GM23338 (cell line): ENCODE data around the gene HLA-DMA. TPM values are rescaled to one million over a fixed set of nuclear protein-coding genes. Genes with fewer than 3 reads are reported as not detected.

Experiments
- ATAC-seq: fragments of 200-7000 bp; cut with Tn5 transposase; 3 replicates; pipeline ENCODE4 v1.9.1; 2020
- DNase-seq: peaks from one replicate; pipeline ENCODE4 v3.0.0-alpha.2; 2015; ENCODE audit warnings: low spot score
- H2AFZ ChIP-seq: fragments of 200-600 bp; sonication (generic); 2 replicates; pipeline ENCODE4 v1.8.0; 2016; ENCODE audit warnings: antibody characterized with exemption, mild to moderate bottlenecking, moderate library complexity
- H3F3A ChIP-seq: fragments of 200-600 bp; sonication (generic); replicated peaks from 2 replicates; pipeline ENCODE4 v1.8.0; 2017; ENCODE audit warnings: antibody characterized with exemption, mixed run types, low read depth
- H3K27ac ChIP-seq: fragments of 200-600 bp; sonication (generic); 2 replicates; pipeline ENCODE4 v1.6.1; 2016; ENCODE audit warnings: low read depth
- H3K27me3 ChIP-seq: fragments of 200-600 bp; sonication (generic); 2 replicates; pipeline ENCODE4 v1.8.0; 2016; ENCODE audit warnings: mild to moderate bottlenecking, mixed run types, moderate library complexity; ENCODE audit not compliant: insufficient read depth
- H3K36me3 ChIP-seq: fragments of 200-600 bp; sonication (generic); 2 replicates; pipeline ENCODE4 v1.8.0; 2016; ENCODE audit warnings: mild to moderate bottlenecking; ENCODE audit not compliant: insufficient read depth
- H3K4me1 ChIP-seq: fragments of 200-600 bp; sonication (generic); 2 replicates; pipeline ENCODE4 v1.8.0; 2016; ENCODE audit warnings: mild to moderate bottlenecking, moderate library complexity; ENCODE audit not compliant: insufficient read depth
- H3K4me2 ChIP-seq: fragments of 200-600 bp; sonication (generic); 2 replicates; pipeline ENCODE4 v1.7.1; 2017; ENCODE audit warnings: mixed run types
- H3K4me3 ChIP-seq: fragments of 200-600 bp; sonication (generic); 2 replicates; pipeline ENCODE4 v1.6.1; 2016; ENCODE audit warnings: mixed run types
- H3K79me2 ChIP-seq: fragments of 200-600 bp; sonication (generic); replicated peaks from 2 replicates; pipeline ENCODE4 v1.8.0; 2017; ENCODE audit warnings: mild to moderate bottlenecking; ENCODE audit not compliant: insufficient read depth
- H3K9me2 ChIP-seq: fragments of 200-600 bp; sonication (generic); 2 replicates; pipeline ENCODE4 v1.8.0; 2017; ENCODE audit not compliant: insufficient read depth
- H4K20me1 ChIP-seq: fragments of 200-600 bp; sonication (generic); replicated peaks from 2 replicates; pipeline ENCODE4 v1.8.0; 2017; ENCODE audit warnings: mild to moderate bottlenecking; ENCODE audit not compliant: insufficient read depth
- H3K27ac Mint-ChIP-seq: 2 replicates; pipeline ENCODE4 v1.8.0; 2020; ENCODE audit warnings: inconsistent platforms, mild to moderate bottlenecking, moderate library complexity, mixed read lengths
- H3K27me3 Mint-ChIP-seq: 3 replicates; pipeline ENCODE4 v1.8.0; 2022; ENCODE audit warnings: low read depth, mild to moderate bottlenecking, moderate library complexity, mixed read lengths, inconsistent platforms; ENCODE audit not compliant: insufficient read depth, poor library complexity
- H3K36me3 Mint-ChIP-seq: 3 replicates; pipeline ENCODE4 v1.8.0; 2021; ENCODE audit warnings: low read depth, mild to moderate bottlenecking, inconsistent platforms, moderate library complexity, mixed read lengths
- H3K4me1 Mint-ChIP-seq: 3 replicates; pipeline ENCODE4 v1.8.0; 2020; ENCODE audit warnings: mild to moderate bottlenecking, inconsistent platforms, mixed read lengths
- H3K4me3 Mint-ChIP-seq: 3 replicates; pipeline ENCODE4 v1.8.0; 2021; ENCODE audit warnings: moderate library complexity, mild to moderate bottlenecking, inconsistent platforms, mixed read lengths
- H3K9me3 Mint-ChIP-seq: 3 replicates; pipeline ENCODE4 v1.8.0; 2020; ENCODE audit warnings: moderate library complexity, mild to moderate bottlenecking, inconsistent platforms, mixed read lengths
- EZH2 ChIP-seq: fragments of 200-600 bp; sonication (generic); IDR thresholded peaks from one replicate; pipeline ENCODE4 v1.8.0; 2017; ENCODE audit warnings: antibody characterized with exemption, mild to moderate bottlenecking, low read depth; ENCODE audit not compliant: unreplicated experiment
- NANOG ChIP-seq: IDR thresholded peaks from 2 replicates; pipeline ENCODE4 v1.6.1; 2016; ENCODE audit warnings: antibody characterized with exemption, borderline replicate concordance
- STAT1 ChIP-seq: IDR thresholded peaks from one replicate; pipeline ENCODE4 v1.6.1; 2016; ENCODE audit warnings: antibody characterized with exemption; ENCODE audit not compliant: unreplicated experiment
- polyA plus RNA-seq: library from polyadenylated mRNA; unstranded; fragments of >200 nt; fragmentation: Nextera tagmentation; extraction: Ambion mirVana; gene quantifications from 2 replicates; pipeline ENCODE4 v1.2.1, GENCODE V29; 2016
- total RNA-seq: library from RNA; depleted of rRNA; stranded (reverse); fragments of >200 nt; shearing (Covaris generic); gene quantifications from 2 replicates; pipeline ENCODE4 v1.2.3, GENCODE V29; 2014
- TF ChIP-seq, protein P1 (sequence below): IDR thresholded peaks from one replicate; pipeline ENCODE4 v1.6.1; 2018; ENCODE audit warnings: antibody characterized with exemption; ENCODE audit not compliant: unreplicated experiment
- TF ChIP-seq, protein P2 (sequence below): fragments of 250-450 bp; sonication (Bioruptor Pico); IDR thresholded peaks from 2 replicates; pipeline ENCODE4 v1.5.0; 2020; ENCODE audit warnings: mild to moderate bottlenecking, moderate library complexity

HLA-DMA gene
- total and polyA plus RNA-seq, 2 experiments from 2014 or later: 5.2 to 6.2 TPM

DNA sequence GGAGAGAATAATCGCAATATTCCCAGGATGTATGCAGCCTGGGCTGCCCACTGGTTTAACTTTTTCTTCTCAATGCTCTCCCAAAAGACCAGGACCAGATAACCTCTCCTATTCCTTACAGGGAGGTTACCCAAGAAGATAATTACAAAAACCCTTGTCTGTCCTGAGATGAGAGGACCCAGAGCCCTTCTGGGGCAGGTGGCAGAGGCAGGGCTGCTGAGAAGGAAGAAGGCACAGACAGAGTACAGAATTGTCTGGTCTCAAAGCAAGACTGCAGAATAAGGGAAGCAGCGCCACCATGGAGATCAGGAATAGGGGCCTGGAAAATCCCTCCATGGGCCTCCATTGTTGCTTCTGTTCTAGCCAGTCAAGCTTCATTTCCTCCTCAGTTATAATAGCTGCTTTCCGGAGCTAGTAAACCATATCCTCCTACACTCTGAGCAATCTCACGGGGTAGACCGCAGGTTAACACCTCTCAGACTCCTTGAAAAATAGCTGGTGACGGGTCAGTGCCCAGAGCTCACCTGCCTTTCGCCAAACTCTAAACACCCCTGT is 11.6 kb downstream of the HLA-DMA start:
- H3K4me3 ChIP-seq: no peak overlapping the region
- Mint-ChIP-seq H3K27me3 (peaks cover 4% of the 10 kb centered on the region), H3K27ac (peak overlapping the region; percentile 52; the same call in 1 of the 2 replicates), H3K36me3 (no peaks in the 10 kb centered on the region), H3K4me3 (no peak overlapping the region), H3K9me3 (no peaks in the 10 kb centered on the region), H3K4me1 (peaks cover 15% of the 10 kb centered on the region)
- H3K27me3 ChIP-seq: no peaks in the 10 kb centered on the region
- H2AFZ ChIP-seq: peak overlapping the region; percentile 88
- H3K36me3 ChIP-seq: no peaks in the 10 kb centered on the region
- H3K9me2 ChIP-seq: no peaks in the 10 kb centered on the region
- 0 out of 2 replicates have a peak overlapping the region, but pooled peaks have one; percentile 3 for H3K4me2 ChIP-seq
- DNase-seq (no peak), ATAC-seq (peak; percentile 38)
- 0 out of 2 replicates have a peak, but pooled peaks cover 6% of the 10 kb centered on the region for H3K4me1 ChIP-seq
- no peaks in the 10 kb centered on the region for H3K79me2 ChIP-seq
- H3F3A ChIP-seq: no peaks in the 10 kb centered on the region
- no peaks in the 10 kb centered on the region for H4K20me1 ChIP-seq
- TF ChIP-seq STAT1 (no peak), NANOG (no peak), EZH2 (no peak)
- TF ChIP-seq, protein P1, sequence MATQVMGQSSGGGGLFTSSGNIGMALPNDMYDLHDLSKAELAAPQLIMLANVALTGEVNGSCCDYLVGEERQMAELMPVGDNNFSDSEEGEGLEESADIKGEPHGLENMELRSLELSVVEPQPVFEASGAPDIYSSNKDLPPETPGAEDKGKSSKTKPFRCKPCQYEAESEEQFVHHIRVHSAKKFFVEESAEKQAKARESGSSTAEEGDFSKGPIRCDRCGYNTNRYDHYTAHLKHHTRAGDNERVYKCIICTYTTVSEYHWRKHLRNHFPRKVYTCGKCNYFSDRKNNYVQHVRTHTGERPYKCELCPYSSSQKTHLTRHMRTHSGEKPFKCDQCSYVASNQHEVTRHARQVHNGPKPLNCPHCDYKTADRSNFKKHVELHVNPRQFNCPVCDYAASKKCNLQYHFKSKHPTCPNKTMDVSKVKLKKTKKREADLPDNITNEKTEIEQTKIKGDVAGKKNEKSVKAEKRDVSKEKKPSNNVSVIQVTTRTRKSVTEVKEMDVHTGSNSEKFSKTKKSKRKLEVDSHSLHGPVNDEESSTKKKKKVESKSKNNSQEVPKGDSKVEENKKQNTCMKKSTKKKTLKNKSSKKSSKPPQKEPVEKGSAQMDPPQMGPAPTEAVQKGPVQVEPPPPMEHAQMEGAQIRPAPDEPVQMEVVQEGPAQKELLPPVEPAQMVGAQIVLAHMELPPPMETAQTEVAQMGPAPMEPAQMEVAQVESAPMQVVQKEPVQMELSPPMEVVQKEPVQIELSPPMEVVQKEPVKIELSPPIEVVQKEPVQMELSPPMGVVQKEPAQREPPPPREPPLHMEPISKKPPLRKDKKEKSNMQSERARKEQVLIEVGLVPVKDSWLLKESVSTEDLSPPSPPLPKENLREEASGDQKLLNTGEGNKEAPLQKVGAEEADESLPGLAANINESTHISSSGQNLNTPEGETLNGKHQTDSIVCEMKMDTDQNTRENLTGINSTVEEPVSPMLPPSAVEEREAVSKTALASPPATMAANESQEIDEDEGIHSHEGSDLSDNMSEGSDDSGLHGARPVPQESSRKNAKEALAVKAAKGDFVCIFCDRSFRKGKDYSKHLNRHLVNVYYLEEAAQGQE: no peak
- TF ChIP-seq, protein P2, sequence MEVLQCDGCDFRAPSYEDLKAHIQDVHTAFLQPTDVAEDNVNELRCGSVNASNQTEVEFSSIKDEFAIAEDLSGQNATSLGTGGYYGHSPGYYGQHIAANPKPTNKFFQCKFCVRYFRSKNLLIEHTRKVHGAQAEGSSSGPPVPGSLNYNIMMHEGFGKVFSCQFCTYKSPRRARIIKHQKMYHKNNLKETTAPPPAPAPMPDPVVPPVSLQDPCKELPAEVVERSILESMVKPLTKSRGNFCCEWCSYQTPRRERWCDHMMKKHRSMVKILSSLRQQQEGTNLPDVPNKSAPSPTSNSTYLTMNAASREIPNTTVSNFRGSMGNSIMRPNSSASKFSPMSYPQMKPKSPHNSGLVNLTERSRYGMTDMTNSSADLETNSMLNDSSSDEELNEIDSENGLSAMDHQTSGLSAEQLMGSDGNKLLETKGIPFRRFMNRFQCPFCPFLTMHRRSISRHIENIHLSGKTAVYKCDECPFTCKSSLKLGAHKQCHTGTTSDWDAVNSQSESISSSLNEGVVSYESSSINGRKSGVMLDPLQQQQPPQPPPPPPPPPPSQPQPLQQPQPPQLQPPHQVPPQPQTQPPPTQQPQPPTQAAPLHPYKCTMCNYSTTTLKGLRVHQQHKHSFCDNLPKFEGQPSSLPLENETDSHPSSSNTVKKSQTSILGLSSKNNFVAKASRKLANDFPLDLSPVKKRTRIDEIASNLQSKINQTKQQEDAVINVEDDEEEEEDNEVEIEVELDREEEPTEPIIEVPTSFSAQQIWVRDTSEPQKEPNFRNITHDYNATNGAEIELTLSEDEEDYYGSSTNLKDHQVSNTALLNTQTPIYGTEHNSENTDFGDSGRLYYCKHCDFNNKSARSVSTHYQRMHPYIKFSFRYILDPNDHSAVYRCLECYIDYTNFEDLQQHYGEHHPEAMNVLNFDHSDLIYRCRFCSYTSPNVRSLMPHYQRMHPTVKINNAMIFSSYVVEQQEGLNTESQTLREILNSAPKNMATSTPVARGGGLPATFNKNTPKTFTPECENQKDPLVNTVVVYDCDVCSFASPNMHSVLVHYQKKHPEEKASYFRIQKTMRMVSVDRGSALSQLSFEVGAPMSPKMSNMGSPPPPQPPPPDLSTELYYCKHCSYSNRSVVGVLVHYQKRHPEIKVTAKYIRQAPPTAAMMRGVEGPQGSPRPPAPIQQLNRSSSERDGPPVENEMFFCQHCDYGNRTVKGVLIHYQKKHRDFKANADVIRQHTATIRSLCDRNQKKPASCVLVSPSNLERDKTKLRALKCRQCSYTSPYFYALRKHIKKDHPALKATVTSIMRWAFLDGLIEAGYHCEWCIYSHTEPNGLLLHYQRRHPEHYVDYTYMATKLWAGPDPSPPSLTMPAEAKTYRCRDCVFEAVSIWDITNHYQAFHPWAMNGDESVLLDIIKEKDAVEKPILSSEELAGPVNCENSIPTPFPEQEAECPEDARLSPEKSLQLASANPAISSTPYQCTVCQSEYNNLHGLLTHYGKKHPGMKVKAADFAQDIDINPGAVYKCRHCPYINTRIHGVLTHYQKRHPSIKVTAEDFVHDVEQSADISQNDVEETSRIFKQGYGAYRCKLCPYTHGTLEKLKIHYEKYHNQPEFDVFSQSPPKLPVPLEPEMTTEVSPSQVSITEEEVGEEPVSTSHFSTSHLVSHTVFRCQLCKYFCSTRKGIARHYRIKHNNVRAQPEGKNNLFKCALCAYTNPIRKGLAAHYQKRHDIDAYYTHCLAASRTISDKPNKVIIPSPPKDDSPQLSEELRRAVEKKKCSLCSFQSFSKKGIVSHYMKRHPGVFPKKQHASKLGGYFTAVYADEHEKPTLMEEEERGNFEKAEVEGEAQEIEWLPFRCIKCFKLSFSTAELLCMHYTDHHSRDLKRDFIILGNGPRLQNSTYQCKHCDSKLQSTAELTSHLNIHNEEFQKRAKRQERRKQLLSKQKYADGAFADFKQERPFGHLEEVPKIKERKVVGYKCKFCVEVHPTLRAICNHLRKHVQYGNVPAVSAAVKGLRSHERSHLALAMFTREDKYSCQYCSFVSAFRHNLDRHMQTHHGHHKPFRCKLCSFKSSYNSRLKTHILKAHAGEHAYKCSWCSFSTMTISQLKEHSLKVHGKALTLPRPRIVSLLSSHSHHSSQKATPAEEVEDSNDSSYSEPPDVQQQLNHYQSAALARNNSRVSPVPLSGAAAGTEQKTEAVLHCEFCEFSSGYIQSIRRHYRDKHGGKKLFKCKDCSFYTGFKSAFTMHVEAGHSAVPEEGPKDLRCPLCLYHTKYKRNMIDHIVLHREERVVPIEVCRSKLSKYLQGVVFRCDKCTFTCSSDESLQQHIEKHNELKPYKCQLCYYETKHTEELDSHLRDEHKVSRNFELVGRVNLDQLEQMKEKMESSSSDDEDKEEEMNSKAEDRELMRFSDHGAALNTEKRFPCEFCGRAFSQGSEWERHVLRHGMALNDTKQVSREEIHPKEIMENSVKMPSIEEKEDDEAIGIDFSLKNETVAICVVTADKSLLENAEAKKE (CRISPR knock-in tag): no peak
- H3K27ac ChIP-seq: 0 out of 2 replicates have a peak overlapping the region, but pooled peaks have one; percentile 21
